CD4-positive, alpha-beta T cell treated with Interleukin-15 for 1 hour (primary cell): ENCODE data around the gene SURF6.
"Not testable (repeated sequence)": the region's sequence is repeated elsewhere in the genome, so short reads cannot be mapped to it uniquely, and the experiment has no call there.

ENCODE experiments used
- DNase-seq: peaks from one replicate; pipeline ENCODE4 v3.0.0-alpha.2; 2020

SURF6 gene

DNA sequence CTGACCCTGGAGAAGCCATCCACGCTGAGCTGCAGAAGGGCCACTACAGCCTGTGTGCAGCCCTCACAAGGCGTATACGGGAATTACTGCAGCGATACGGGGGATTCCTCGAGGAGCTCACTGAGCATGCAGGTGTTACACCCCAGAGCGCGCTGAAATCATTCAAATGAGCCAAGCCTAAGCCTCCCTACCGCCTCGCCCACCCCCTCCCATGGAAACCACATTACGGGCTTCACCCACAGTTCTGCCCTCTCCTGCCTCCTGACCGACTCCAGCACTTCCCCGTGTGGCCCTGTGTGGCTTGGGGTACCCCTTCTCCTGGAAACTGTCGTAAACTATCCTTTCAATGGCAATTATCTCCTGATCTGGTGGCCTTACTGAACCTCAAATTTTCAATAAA, 13.3 kb downstream of the SURF6 start:
- no peak for DNase-seq

- no peak for DNase-seq
Measured at GRCh38 chr9:133321411-133321935, 14.5 kb downstream of the SURF6 start.

DNA sequence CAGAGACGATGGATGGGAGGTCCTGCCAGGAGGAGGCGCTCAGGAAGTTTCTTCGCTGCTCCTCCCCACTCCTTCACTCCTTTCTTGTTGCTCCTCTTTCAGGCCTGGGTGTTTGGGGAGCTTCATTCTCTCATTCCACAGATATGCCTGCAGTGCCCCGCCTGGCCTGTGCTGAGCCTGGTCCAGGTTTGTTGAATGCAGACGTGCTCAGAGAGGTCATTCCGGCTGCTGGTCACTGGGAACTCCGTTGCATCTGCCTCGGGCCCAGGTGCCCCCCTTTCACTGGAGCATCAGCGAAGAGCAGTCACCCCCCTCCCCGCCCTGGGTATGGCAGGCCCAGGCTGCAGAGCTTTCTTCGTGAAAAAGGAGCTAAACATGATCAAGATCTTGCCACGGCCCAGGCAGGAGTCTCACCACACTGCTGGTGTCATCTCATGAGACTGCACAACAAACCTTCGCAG, 15.5 kb downstream of the SURF6 start:
- DNase-seq: no peak

GRCh38 chr9:133317551-133317950, 18.4 kb downstream of the SURF6 start:
- DNase-seq: not testable (repeated sequence)

DNA sequence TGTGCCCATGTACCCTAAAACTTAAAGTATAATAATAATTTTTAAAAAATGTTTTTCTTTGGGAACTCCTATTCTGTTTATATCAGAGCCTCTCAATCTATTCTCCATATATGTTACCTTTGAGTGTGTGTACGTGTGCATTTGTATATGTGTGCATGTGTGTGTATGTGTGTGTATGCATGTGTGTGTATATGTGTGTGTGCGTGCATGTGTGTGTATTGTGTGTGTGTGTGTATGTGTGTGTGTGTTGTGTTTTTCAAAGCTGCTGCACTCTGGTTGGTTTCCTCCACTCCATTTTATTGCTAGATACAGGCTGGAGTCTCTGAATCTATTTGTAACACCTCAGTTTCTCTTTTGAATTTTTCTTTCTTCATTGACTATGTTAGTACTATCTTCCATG, 20.0 kb downstream of the SURF6 start:
- no peak for DNase-seq

GRCh38 chr9:133309608-133310007, 26.4 kb downstream of the SURF6 start:
- DNase-seq: no peak

- no peak for DNase-seq
Measured at GRCh38 chr9:133307301-133307700, 28.7 kb downstream of the SURF6 start.

- DNase-seq: no peak
Measured at GRCh38 chr9:133306242-133307204, 29.5 kb downstream of the SURF6 start.

- no peak for DNase-seq
Measured at GRCh38 chr9:133305731-133306130, 30.3 kb downstream of the SURF6 start.

DNA sequence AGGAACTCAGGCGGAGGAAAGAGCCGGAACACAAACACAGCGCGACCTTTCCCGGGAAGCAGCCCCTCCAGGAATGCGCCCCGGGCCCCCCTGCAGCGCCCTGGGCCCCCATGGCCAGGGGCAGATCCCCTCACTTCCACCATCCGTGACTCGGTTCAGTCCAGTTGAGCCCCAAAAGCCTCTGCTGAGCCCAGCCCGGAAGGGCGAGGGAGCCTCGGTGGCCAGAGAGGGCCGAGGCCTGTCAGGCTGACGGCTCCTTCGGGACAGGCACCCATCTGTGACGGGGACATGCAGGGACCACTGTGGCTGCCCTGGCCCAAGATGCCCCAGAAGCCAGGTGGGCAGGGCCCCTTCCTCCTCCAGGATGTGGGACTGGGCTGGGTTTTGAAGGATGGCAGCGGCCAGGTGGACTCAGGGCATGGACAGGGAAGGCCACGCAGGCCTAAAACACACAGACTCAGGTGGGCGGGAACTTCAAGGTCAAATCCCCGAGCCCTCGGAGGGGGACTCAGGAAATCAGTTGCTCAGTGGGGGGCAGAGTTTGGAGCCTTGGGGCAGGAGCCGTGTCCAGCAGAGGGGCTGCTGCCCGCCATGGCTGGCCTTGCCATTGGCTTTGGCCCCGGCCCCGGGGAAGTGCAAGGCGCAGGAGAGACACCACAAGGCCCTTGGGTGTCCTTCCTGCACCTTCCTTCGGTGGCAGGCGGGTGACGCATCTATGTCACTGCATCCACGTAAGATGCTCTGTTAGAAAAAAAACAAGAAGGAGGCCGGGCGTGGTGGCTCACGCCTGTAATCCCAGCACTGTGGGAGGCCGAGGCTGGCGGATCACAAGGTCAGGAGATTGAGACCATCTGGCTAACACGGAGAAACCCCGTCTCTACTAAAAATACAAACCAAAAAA, 31.3 kb downstream of the SURF6 start:
- DNase-seq: no peak

DNA sequence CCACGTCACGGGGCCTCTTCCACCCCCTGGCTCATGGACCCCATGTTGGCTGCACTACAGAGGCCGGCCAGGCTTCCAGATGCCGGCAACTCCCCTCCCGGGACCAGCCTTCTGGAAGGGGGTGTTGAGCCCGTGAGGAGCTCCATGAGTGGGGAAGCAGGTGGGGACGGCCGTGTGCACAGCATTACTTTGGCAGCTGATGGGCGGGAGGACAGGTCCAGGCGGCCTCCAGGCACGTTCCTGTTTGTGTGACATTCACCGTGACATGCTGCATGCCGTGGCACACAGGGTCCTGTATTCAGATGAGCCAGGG, 31.9 kb downstream of the SURF6 start:
- no peak for DNase-seq

DNA sequence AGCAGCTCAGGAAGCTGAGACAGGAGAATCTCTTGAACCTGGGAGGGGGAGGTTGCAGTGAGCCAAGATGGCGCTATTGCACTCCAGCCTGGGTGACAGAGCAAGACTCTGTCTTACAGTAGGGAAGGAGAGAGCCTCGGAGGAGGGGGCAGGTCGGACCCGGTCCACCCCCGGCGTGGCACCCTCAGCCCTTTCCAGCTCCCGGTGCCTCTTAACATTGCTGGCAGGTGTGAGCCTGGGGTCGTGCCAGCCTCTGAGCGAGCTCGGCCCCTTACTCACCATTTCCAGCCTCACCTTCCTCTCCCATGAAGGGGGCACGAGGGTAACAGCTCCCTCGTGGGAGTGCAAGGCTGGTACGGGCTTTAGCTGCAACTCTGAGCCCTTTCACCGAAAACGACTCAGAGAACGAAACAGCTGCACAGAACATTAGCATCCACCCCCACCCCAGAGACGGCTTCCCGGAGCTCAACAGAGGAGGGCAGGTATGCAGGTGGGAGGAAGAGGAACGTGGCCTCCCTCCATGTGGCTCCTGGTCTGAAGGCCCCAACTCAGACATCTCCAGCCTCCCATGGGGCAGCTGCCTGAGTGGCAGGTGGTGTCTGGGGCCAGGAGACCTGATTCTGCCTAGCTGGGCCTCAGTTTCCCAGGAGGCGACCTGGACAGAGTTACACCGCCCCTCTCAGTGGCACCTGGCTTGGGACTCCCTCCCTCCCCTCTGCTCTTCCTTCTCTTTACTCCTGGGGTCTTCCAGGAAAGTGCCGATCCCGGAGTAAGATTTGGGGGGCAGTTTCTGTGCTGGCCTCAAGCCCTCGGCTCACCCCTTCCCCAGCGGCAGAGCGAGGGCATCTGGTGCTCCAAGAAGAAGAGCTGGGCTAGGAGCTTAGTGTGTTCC, 32.5 kb downstream of the SURF6 start:
- no peak for DNase-seq

GRCh38 chr9:133301253-133302230, 34.4 kb downstream of the SURF6 start:
- no peak for DNase-seq

GRCh38 chr9:133299996-133300395, 36.0 kb downstream of the SURF6 start:
- not testable (repeated sequence) for DNase-seq

GRCh38 chr9:133294257-133294656, 41.7 kb downstream of the SURF6 start:
- no peak for DNase-seq

GRCh38 chr9:133290751-133291302, 45.2 kb downstream of the SURF6 start:
- DNase-seq: no peak

- no peak for DNase-seq
Measured at GRCh38 chr9:133286523-133286922, 49.5 kb downstream of the SURF6 start.

DNA sequence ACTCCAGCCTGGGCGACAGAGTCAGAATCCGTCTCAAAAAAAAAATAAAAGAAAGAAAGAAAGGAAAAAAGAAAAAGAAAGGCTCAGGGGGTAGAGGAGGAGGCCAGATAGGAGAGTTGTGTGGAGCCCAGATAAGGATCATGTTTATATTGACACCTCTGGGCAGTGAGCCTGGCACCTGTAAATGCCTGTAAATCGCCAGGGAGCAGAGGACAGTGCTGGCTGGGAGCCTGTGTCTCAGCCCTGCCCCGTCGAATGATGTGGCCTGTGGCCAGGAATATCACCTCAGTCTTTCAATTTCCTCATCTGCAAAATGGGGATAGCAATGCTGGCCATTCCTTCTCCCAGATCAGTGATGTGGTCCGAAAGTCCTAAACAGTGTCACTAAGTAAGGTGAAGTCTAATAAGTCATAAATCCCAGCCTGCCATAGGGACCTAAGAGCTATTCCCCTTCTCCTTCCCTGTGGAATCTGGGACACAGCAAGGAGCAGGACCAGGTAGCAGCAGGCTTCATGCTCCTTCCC, 50.7 kb downstream of the SURF6 start:
- no peak for DNase-seq

- DNase-seq: no peak
Measured at GRCh38 chr9:133284362-133284761, 51.6 kb downstream of the SURF6 start.

GRCh38 chr9:133283255-133284032, 52.5 kb downstream of the SURF6 start:
- DNase-seq: not testable (repeated sequence)
